ENCODE results near the gene ZNF502. TPM values are rescaled to one million over a fixed set of nuclear protein-coding genes. Genes with fewer than 3 reads are reported as not detected.
"Not testable (repeated sequence)": the region's sequence is repeated elsewhere in the genome, so short reads cannot be mapped to it uniquely, and the experiment has no call there.

The ZNF502 gene
- 1 to 10 TPM; 2.3 TPM for total RNA-seq

- intact Hi-C loops (cut with DNase I) = no loop called here
Observed at GRCh38 chr3:44712455-44713075, at the start of gene ZNF502. Gene ZNF502 (plus strand): TSS chr3:44712660. CDS start chr3:44720262, 7,602 bp downstream.

GRCh38 chr3:44665173-44665572 is 47.3 kb upstream of the ZNF502 start:
- no peaks in the 10 kb centered on the region for H3K27me3 ChIP-seq
- intact Hi-C loops (cut with DNase I) = no loop called here
- H3K9me3 ChIP-seq = no peaks in the 10 kb centered on the region
- H3K36me3 ChIP-seq (replicated peaks in 1 of 2; ENCODE audit: insufficient read depth in 1 of 2, low read depth in 2 of 2) = no peaks in the 10 kb centered on the region
- no peak for DNase-seq
- no peak for ATAC-seq
- H3K27ac ChIP-seq = no peak overlapping the region
- TF ChIP-seq CTCF (IDR thresholded peaks at IDR 0.05) (no peak), POLR2A (IDR thresholded peaks at IDR 0.05) (no peak)
- H3K4me3 ChIP-seq = no peak overlapping the region
- no peaks in the 10 kb centered on the region for H3K4me1 ChIP-seq
- 91 to 92% methylated on average over 3 of the region's 3 CpGs for WGBS, 2 donors

More at GRCh38 chr3:44712455-44713075, at the start of gene ZNF502:
- Histone ChIP-seq H3K36me3 (replicated peaks in 1 of 2; ENCODE audit: insufficient read depth in 1 of 2, low read depth in 2 of 2) (no peaks in the 10 kb centered on the region), H3K27me3 (no peaks in the 10 kb centered on the region), H3K27ac (peak within 1 kb of the TSS in 2 of 4 donors; percentile 71 to 76), H3K4me3 (peak within 1 kb of the TSS; percentile 43 to 94), H3K4me1 (peaks cover 5% of the 10 kb centered on the region), H3K9me3 (peaks cover 0 to 2% (median 0%) of the 10 kb centered on the region in 3 donors)
- peak; percentile 85 to 95 (median 88) for DNase-seq
- TF ChIP-seq POLR2A (IDR thresholded peaks at IDR 0.05) = peak in 2 of 3 donors; percentile 61 to 63
- TF ChIP-seq CTCF (IDR thresholded peaks at IDR 0.05) = peak; percentile 27 to 63 (median 47)
- WGBS, 2 donors = 1 to 5% methylated on average over 12 to 36 of the region's 36 CpGs
- ATAC-seq = peak; percentile 95

- TF ChIP-seq CTCF (IDR thresholded peaks at IDR 0.05) = no peak
- ATAC-seq (no peak), DNase-seq (no peak)
- Histone ChIP-seq H3K36me3 (replicated peaks in 1 of 2; ENCODE audit: insufficient read depth in 1 of 2, low read depth in 2 of 2) (no peaks in the 10 kb centered on the region), H3K27me3 (no peaks in the 10 kb centered on the region), H3K4me3 (no peak overlapping the region), H3K9me3 (no peaks in the 10 kb centered on the region), H3K27ac (no peak overlapping the region), H3K4me1 (no peaks in the 10 kb centered on the region)
- WGBS, 2 donors = 93 to 96% methylated on average over 4 of the region's 4 CpGs
- intact Hi-C loops (cut with DNase I) = no loop called here
Observed at GRCh38 chr3:44666346-44666745, 46.1 kb upstream of the ZNF502 start.

- Histone ChIP-seq H3K36me3 (replicated peaks in 1 of 2; ENCODE audit: insufficient read depth in 1 of 2, low read depth in 2 of 2) (no peaks in the 10 kb centered on the region), H3K9me3 (no peaks in the 10 kb centered on the region), H3K4me1 (no peaks in the 10 kb centered on the region), H3K27me3 (no peaks in the 10 kb centered on the region), H3K27ac (no peak overlapping the region), H3K4me3 (no peak overlapping the region)
- 85 to 87% methylated on average over 6 of the region's 6 CpGs for WGBS, 2 donors
- intact Hi-C loops (cut with DNase I) = no loop called here
- TF ChIP-seq POLR2A (IDR thresholded peaks at IDR 0.05) (no peak), CTCF (IDR thresholded peaks at IDR 0.05) (no peak)
- no peak for DNase-seq
- ATAC-seq = no peak
Observed at GRCh38 chr3:44669760-44670159, 42.7 kb upstream of the ZNF502 start.

GRCh38 chr3:44673466-44673865 is 39.0 kb upstream of the ZNF502 start:
- WGBS, 2 donors = 87 to 97% methylated on average over 8 of the region's 8 CpGs
- ATAC-seq; intact Hi-C loops (cut with DNase I); H3K4me1 ChIP-seq; H3K9me3 ChIP-seq; H3K27me3 ChIP-seq; DNase-seq; H3K4me3 ChIP-seq; H3K27ac ChIP-seq; H3K36me3 ChIP-seq (replicated peaks in 1 of 2; ENCODE audit: insufficient read depth in 1 of 2, low read depth in 2 of 2): not testable (repeated sequence)
